Osteoblast (primary cell): ENCODE results near the gene RAB20. TPM values are rescaled to one million over a fixed set of nuclear protein-coding genes. Genes with fewer than 3 reads are reported as not detected.

Experiments used
- DNase-seq: peaks from one replicate; pipeline ENCODE4 v3.0.0; 2011; ENCODE audit warnings: low spot score, mixed read lengths; ENCODE audit not compliant: insufficient read length; ENCODE audit errors: missing footprints
- H2AFZ ChIP-seq: 2 replicates; pipeline ENCODE4 v1.6.0; 2011; ENCODE audit warnings: mild to moderate bottlenecking, low read length
- H3K27ac ChIP-seq: 2 replicates; pipeline ENCODE4 v1.5.1; 2011; ENCODE audit warnings: mild to moderate bottlenecking, low read depth, low read length, moderate library complexity
- H3K27me3 ChIP-seq: 2 replicates; pipeline ENCODE4 v1.6.0; 2012; ENCODE audit warnings: mild to moderate bottlenecking, control low read depth, inconsistent platforms, low read length, moderate library complexity; ENCODE audit not compliant: insufficient read depth
- H3K36me3 ChIP-seq: 2 replicates; pipeline ENCODE4 v1.5.1; 2011; ENCODE audit warnings: mild to moderate bottlenecking, low read length, control low read depth, moderate library complexity; ENCODE audit not compliant: insufficient read depth
- H3K4me1 ChIP-seq: 2 replicates; pipeline ENCODE4 v1.5.1; 2011; ENCODE audit warnings: mild to moderate bottlenecking, low read length, control low read depth, moderate library complexity; ENCODE audit not compliant: insufficient read depth
- H3K4me2 ChIP-seq: 2 replicates; pipeline ENCODE4 v1.6.0; 2011; ENCODE audit warnings: mild to moderate bottlenecking, low read length; ENCODE audit not compliant: insufficient read depth
- H3K4me3 ChIP-seq: fragments of 200-600 bp; sonication (generic); 3 replicates; pipeline ENCODE4 v1.5.1; 2012; ENCODE audit warnings: mild to moderate bottlenecking, low read length, inconsistent platforms; ENCODE audit not compliant: insufficient read depth
- H3K79me2 ChIP-seq: 2 replicates; pipeline ENCODE4 v1.6.0; 2012; ENCODE audit warnings: mild to moderate bottlenecking, low read length, control low read depth, inconsistent platforms; ENCODE audit not compliant: insufficient read depth
- H3K9me3 ChIP-seq: 2 replicates; pipeline ENCODE4 v1.5.1; 2011; ENCODE audit warnings: low read depth, low read length, control low read depth
- H4K20me1 ChIP-seq: 2 replicates; pipeline ENCODE4 v1.6.0; 2012; ENCODE audit warnings: mild to moderate bottlenecking, low read length, control low read depth; ENCODE audit not compliant: insufficient read depth
- CTCF ChIP-seq: IDR thresholded peaks from 2 replicates; pipeline ENCODE4 v1.5.1; 2011; ENCODE audit warnings: mild to moderate bottlenecking, low read depth, low read length, moderate library complexity; ENCODE audit errors: extremely low read depth
- total RNA-seq: library from RNA; depleted of rRNA; stranded (reverse); fragments of >200 nt; gene quantifications from 2 replicates; pipeline ENCODE4 v1.2.3, GENCODE V29; 2012

The RAB20 gene
- total RNA-seq, 1 donor: 3.6 TPM

- no peak for DNase-seq
- Histone ChIP-seq H3K4me2 (no peak overlapping the region), H3K27me3 (no peaks in the 10 kb centered on the region), H3K79me2 (no peaks in the 10 kb centered on the region), H4K20me1 (no peaks in the 10 kb centered on the region), H2AFZ (no peak overlapping the region), H3K9me3 (no peaks in the 10 kb centered on the region), H3K36me3 (peaks cover 83% of the 10 kb centered on the region), H3K27ac (no peak overlapping the region), H3K4me1 (no peaks in the 10 kb centered on the region), H3K4me3 (no peak overlapping the region)
- TF ChIP-seq CTCF: no peak
Observed at GRCh38 chr13:110484290-110485048, 77.1 kb downstream of the RAB20 start.

GRCh38 chr13:110483386-110483968 lies 78.0 kb downstream of the RAB20 start:
- no peaks in the 10 kb centered on the region for H3K27me3 ChIP-seq
- TF ChIP-seq CTCF: no peak
- no peak overlapping the region for H3K4me2 ChIP-seq
- H3K9me3 ChIP-seq: no peaks in the 10 kb centered on the region
- no peak for DNase-seq
- H3K27ac ChIP-seq: no peak overlapping the region
- H3K79me2 ChIP-seq: no peaks in the 10 kb centered on the region
- no peak overlapping the region for H2AFZ ChIP-seq
- no peak overlapping the region for H3K4me3 ChIP-seq
- H3K36me3 ChIP-seq: peaks cover 82% of the 10 kb centered on the region
- no peaks in the 10 kb centered on the region for H4K20me1 ChIP-seq
- no peaks in the 10 kb centered on the region for H3K4me1 ChIP-seq

GRCh38 chr13:110480161-110480560 lies 81.4 kb downstream of the RAB20 start:
- Histone ChIP-seq H4K20me1 (no peaks in the 10 kb centered on the region), H3K4me2 (no peak overlapping the region), H3K36me3 (peaks cover 88% of the 10 kb centered on the region), H3K27ac (no peak overlapping the region), H3K4me1 (no peaks in the 10 kb centered on the region), H3K79me2 (no peaks in the 10 kb centered on the region), H3K9me3 (no peaks in the 10 kb centered on the region), H3K27me3 (no peaks in the 10 kb centered on the region), H2AFZ (no peak overlapping the region), H3K4me3 (no peak overlapping the region)
- no peak for TF ChIP-seq CTCF
- DNase-seq: no peak

- Histone ChIP-seq H3K4me1 (no peaks in the 10 kb centered on the region), H3K79me2 (no peaks in the 10 kb centered on the region), H3K27me3 (no peaks in the 10 kb centered on the region), H3K4me2 (no peak overlapping the region), H2AFZ (no peak overlapping the region), H3K4me3 (no peak overlapping the region), H3K36me3 (peaks cover 91% of the 10 kb centered on the region), H3K27ac (no peak overlapping the region), H3K9me3 (no peaks in the 10 kb centered on the region), H4K20me1 (peaks cover 5% of the 10 kb centered on the region)
- no peak for DNase-seq
- TF ChIP-seq CTCF: no peak
Observed at GRCh38 chr13:110479648-110480047, 81.9 kb downstream of the RAB20 start.
